GM21381 (cell line): Measurements from ENCODE around the gene TMEM258.

Source experiments
- ATAC-seq: cut with Tn5 transposase; IDR thresholded peaks from one replicate; pipeline ENCODE4 v1.9.1; 2021; ENCODE audit warnings: mild to moderate bottlenecking, moderate library complexity; ENCODE audit not compliant: unreplicated experiment

Gene TMEM258

DNA sequence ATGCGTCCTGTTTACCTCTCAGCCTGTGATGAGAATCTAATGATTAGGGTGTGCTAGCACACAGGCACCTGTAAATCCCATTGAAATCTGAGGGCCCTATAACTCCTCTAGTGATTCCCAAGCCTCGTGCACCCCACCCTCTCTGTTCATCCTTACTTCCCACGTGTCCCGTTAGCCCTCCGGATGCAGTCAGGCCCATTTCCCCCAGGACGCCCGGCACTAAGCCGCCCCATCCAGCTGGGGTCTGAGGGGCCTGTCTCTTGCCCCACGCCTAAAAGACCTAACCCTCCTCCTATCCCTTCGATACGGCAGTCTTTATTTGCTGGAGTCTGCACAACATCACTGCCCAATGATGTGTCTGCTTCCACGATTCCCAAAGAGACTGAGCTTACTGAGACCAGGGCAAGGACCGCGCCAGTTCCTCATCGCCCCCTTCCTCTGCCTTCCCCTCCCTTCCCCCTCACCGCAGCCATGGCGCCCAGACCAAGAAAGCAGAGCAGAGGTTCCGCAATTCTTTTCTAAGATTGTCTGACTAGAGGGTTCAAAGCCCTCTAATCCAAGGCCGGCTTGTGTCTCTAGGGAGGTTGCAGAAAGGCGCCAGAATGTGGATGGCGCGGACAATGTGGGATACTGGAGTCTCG is 34.7 kb upstream of the TMEM258 start:
- no peak for ATAC-seq

DNA sequence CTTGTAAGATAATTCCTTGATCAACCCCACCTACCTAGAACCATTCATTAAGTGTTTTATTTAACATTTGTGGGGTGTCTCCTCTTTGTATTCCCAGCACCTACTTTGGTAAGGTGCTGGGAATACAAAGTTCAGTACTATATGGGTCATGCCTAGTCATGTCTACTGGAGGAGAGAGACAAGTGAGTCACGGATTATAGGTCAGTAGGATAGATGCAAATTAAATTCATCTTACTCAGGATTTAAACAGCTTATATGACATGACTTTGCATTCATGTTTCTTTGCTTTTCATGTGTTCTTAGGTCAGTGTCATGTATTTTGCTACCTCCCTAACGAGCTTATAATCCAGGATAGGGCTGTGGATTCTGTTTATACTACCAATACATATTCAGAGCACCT is 27.8 kb upstream of the TMEM258 start:
- no peak for ATAC-seq

DNA sequence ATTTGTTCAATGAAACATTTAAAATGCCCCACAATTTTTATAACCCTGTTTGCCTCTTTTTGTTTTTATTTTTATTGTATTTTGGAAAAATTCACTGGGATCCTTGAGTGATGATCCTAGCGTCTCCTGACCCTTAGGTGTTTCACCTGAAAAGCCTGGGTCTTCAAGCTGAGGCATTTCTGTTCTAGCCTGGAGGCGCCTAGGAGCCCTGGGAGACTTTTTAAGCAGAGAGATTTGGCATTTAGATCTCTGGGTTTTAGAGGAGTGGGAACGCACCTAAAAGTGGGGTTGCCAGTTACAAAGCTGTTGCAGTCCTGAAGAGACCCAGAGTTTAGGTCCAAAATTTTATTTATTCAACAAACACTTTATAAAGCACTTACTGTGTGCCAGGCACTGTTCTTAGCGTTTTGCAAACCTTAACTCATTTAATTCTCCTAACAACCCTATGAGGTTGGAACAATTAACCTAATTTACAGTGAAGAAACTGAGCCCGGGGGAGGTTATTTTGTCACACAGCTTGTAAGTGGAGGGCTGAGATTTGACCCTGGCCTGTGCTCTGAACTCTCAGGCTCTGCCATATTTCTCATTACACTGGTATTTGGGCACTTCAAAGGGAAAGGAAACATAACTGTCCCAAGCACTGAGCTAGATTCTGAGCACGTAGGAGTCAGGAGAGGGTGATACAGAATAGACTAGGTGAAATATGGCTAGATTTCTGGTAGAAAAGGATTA is 25.2 kb upstream of the TMEM258 start:
- no peak for ATAC-seq

DNA sequence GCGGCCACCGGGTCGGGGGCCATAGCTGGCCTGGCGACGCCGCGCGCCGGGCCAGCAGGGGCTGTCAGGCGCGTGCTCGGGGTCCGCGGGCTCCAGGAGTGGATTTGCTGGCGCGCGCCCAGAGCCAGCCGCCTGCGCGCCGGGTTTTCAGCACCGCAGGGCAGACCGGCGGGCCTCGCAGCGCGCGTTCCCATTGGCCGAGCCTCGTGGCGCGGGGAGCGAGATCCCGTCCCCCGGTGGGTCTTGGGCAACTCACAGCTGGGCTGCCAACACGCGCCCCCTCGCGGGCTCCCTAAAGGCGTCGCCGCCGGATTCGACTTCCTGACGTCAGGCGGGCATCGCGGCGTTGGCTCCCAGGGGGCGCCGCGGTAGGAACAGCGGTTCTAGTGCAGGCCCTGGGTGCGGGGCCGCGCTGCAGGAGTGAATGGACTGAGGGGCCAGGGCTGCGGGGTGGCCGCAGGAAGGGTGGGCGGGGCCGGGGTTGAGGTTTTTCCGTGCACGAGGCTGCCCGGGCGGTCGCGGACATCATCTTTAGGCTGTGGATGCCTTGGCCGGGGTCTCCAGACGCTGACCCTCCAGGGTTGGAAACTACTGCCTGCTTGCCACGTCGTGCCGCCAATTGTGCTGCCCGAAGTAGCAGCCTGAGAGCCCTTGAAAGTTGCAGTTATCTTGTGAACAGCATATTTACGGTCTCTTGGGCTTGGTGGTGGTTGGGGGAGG is 24.5 kb upstream of the TMEM258 start, which contains the start of gene FADS1:
FADS1 (minus strand) TSS at position 268 of the 720 bp plus-strand sequence; CDS start at position 194, 74 bp downstream.
- peak; percentile 42 for ATAC-seq

DNA sequence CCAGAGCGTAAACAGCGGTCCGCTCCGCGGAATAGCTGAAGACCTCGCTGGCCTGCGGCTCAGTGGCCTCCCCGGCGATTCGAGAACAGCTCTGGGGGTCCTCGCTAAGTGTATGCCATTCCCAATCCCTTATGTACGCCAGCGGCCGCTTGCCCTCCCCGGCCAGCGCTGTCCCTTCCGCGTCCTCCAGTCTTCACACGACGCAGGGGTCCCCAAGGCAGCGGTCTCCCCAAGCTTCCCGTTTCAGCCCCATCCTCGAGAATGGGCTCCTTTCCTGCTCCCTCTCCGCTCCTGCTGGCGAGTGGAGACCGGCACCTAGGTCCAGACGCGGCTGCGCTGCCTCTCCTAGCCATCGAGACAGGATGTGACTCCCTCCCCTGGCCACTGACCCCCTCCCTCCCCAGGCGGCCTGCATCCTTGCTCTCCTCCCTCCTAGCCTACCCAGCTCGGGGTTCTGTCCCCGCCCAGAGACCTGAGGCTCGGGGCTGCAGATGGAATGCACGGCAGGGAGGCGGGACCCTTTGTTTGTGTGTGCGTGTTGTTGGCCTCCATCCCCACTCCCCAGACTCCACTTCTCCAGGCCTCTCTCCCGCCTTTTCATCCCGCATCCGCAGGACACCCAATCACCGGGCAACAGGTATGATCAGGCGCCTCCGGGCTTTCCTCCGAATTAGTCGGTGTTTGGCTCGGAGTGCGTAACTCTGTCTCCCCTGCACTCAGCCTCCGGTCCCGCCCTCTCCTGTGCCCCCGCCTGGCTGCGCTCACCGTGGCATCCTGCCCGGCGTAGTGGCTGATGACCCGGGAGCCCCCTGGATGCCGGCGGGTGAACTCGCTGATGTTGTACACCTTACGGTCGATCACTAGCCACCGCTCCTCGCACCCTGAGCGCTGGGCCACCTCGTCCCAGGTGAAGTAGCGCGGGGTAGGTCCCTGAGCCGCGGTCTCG is 23.7 kb upstream of the TMEM258 start:
- peak; percentile 24 for ATAC-seq

DNA sequence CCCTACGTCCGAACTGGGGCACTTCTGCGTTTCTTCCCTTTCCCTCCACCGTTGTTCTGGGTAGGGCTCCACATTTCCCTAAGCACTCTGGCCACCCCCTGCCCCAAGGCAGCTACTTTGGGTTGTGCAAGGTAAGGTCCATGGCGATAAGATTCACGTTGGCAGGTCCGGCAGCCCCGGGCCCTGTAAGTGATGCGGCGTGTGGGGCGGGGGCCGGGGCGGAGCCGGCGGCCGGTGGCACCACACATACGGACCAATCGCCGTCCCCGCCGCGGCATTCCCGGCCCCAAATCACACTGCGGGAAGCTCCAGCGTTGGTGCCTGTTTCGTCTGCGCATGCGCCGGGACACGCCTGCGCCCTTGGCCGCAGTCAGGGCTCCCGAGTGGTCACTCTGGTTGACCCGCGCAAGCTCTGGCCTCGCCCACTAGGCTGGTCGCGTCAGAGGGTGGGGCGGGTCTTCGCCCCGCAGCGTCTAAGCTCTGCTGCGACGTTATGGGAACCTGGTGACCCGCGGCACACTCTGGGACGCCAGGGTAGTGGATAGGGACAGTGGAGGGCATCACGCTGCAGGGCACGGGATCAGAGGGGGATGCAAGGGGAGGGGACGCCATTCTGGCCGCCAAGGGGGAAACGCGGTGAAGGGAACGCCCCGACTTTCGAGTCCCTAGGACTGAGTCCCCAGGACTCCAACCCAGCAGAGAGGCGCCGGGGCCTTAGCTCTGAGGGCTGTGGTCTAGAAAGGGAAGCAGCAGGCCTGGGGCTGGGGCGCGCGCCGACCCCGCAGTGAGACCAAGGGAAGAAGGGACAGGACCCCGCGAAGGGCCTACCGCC is 22.8 kb upstream of the TMEM258 start:
- ATAC-seq, result peak; percentile 61

DNA sequence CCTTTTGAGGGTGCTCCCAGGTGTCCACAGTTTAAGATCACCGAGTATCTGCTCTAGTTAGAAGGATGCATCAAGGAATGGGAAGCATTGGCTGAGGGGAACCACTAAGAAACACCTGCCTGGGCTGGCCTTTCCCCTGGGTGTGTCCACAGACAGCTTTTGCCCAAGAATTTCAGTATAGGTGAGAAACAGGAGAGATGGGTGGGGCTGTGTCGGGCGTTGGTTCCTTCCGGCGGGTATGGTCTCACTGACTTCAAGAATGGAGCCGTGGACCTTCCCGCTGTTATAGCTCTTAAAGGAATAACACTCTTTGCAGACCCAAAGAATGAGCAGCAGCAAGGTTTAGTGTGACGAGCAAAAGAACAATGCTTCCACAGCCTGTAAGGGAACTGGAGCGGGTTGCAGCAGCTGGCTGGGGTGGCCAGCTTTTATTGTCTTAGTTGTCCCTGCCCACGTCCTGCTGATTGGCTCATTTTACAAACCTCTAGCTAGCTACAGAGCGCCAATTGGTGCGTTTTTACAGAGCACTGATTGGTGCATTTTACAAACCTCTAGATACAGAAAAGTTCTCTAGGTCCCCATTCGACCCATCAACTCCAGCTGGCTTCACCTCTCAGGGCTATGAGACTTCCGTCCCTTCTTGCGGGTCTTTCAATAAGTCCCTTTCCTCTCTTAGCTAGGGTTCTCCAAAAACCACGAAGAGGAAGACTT is 22.0 kb upstream of the TMEM258 start:
- no peak for ATAC-seq

DNA sequence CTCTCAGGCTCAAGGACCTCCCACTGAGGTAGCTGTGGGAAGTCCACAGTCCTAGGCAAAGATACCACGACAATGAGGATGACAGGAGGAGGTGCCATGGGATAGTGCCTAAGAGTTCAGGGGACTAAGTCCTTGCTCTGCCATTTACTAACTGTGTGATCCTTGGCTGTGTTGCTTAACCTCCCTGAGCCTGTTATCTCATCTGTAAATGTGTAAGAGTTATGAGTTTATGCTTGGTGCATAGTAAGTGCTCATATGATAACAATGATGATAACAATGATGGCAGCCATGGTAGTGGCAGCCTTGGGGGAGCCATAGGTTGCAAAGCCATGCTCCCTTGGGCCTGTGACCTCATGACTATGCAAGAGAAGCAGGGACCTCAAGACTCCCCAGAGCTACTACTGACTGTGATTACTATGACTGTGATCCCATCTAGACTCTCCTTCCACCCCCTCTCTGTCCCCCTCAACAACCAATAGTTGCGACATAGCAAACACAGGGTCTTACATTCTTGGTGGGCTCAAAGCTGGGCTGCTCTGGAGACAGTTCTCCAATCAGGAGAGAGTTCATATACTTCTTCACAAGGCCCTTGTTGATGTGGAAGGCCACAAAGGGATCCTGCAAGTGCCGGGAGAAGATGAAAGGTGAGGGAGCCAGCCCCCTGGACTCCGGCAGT is 20.5 kb upstream of the TMEM258 start:
- no peak for ATAC-seq

DNA sequence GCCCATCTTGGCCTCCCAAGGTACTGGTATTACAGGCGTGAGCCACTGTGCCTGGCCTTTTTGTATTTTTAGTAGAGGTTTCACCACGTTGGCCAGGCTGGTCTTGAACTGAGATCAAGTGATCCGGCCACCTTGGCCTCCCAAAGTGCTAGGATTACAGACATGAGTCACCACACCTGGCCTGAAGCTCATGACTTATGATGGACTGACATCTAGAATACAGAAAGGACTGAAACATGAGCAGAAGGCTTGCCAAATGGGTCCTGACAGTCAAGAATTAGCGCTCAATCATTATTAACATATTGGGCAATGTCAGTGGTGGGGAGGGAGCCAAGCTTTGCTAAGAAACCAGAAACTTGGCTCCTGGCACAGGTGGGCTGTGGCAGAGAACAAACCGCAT is 19.4 kb upstream of the TMEM258 start:
- ATAC-seq, result no peak

DNA sequence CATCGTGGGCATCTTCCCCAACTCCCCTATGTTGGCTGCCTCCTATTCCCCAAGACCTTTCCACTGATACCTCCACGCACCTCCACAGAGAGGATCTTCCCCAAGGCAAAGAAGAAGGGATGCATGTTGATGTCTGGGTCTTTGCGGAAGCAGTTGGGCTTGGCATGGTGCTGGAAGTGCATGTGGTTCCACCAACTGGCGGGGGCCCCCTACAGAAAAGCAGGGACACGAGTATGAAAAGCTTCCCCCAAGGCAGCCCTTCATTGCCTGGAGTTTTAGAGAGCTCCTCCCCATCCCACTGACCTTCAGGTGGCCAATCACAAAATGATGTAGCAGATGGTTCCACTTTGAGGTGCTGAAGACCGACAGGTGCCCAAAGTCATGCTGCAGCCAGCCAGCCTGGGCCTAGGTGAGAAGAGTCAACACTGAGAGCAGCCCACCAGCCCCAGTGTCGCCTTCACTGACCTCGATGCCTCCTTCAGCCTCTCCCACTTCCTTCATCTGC is 18.3 kb upstream of the TMEM258 start:
- no peak for ATAC-seq

DNA sequence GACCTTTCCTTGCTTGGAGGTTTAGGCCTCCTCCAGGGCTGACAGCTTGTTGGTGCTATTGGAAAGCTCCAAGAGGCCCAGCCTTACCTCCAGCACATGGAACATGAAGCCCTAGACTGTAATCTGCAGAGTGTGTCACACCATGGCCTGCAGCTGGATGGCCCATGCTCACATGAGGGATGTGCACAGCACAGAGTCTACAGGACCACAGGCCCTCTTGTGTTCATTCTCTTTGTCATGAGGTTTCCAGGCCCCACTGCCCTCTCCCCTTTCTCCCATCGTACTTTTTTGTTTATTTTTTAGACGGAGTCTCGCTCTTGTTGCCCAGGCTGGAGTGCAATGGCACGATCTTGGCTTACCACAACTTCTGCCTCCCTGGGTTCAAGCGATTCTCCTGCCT is 14.4 kb upstream of the TMEM258 start:
- ATAC-seq, result no peak

DNA sequence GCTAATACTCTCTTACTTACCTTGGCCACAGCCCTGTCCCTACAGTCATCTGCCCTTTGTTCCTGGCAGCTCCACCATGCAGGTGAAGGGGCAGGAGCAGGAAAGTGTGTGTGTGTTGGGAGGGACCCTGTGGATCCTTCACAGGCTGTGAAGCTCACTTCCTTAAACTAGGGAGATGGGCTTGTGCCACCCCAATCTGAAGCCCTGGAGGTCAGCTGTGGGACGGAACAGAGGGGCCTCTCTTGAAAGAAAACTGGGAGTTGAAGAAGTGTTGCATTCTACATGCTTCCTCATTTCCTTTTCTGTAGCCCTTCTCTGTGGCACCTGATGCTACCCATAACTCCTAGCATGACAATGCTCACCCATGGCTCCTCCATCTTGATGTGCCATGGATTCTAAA is 12.7 kb upstream of the TMEM258 start:
- ATAC-seq, result no peak

DNA sequence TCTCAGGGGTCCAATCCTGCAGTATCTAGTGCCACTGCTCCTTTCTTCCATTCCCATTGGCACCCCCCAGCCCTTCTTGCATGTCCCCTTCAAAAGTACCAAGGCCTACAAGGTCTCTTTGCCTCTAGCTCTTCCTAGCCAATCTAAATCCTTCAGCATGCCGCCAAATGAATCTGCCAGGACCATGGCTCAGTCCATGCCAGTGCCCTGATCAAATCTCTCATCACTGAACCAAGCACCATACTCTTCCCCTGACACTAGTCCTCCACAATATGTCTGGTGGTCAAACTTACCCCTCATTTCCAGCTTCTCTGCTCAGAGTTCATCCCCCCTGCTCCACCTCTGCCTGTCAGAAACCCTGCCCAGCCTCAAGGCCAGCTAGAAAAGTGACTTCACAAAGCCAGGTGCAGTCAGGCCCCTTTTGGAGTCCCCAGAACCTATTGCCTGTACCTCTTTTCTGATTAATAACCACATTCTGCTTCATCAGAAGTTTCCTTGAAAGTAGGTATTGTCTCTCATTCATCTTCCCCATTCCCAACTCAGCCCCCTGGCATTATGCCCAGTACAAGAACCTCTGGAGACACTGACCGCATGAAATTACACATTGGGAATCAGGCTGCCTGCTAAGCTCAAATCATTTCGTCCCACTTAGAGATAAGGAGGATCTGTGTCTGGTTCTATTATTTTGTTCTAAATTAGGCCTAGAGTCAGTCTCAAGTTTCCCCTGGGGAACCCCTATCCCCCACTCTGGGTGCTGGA is 11.7 kb upstream of the TMEM258 start:
- no peak for ATAC-seq

DNA sequence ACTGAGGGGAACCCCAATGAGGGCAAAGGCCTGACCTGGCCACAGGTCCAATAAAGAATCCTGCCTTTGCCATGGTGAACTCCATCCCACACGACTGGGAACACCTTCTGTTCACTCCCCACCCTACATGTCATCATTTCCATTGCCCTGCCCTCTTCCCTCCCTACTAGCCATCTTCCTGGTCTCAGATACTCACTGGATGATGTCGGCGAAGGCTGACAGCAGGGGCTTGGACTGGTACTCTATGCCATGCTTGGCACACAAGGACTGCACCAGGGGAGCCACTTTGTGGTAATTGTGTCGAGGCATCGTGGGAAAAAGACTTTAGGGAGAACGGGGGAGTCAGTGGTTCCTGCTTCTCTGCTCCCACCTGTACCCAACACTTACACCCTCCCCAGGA is 10.2 kb upstream of the TMEM258 start:
- no peak for ATAC-seq

DNA sequence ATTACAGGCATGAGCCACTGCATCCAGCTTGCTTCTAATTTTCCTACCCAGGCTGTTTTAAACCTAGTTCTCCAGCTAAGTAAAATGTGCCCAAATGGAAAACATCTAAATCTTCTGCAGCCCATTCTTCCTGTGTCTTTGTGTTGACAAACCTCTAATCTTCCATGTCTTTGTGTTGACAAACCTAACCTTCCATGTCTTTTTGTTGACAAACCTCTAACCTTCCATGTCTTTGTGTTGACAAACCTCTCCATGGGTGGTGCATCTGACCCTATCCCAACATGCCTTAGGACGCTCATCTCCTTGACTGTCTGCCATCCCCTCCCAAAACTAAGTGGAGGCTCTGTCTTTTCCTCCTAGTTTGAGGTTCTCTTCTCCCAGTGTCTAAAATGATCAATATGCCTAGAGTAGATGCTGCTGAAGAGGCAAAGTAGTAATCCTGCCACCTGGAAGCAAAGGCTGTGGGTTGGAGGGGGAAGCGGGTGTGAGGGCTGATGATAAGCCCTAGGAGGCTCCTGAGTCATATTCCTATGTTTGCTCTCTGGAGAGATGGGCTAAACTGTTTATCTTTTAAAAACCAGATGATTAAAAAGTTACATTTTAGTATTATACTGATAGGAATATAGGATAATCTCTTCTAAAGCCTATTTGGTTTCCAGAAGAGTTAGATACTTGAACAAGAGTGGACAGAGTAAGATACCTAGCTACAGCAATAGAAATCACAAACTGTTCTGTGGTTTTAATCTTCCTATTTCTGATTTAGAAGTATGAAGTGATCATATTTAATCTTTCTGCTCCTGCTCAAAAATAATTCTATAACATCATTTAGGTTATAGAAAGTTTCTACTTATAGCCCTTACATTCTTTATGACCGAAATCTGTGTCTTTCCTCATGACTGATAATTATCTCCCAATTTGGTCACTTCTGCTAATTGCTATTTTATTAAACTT is 8.2 kb upstream of the TMEM258 start:
- ATAC-seq, result no peak

DNA sequence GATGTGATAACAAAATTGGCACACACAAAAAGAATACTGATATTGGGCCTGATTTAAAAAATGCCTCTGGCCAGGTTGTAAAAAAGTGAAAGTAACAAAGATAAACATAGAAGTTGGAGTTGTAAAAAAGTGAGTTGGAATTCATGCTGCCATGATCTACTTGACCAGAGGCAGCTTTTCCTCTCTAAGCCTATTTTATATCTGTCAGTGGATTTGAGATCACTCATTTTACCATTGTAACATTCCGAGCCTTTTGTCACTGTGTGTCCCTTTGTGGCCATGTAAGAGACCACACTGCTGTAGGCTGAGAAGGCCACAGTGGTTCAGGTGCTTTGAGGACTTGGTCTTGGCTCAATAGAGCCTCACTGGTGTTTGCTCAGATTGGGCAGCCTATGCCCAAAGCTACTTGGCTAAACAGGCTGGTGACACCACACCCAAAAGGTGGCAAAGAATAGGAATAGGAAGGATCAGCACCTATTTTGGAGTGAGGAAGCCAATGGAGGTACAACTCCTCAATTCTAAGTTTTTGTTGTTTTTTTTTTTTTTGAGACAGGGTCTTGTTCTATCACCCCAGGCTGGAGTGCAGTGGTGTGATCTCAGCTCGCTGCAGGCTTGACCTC is 7.4 kb upstream of the TMEM258 start:
- no peak for ATAC-seq
